GM19455 (cell line): ENCODE measurements around the gene RPS8.
"Not testable (repeated sequence)": the region's sequence is repeated elsewhere in the genome, so short reads cannot be mapped to it uniquely, and the experiment has no call there.

Experiments
- ATAC-seq: cut with Tn5 transposase; IDR thresholded peaks from one replicate; pipeline ENCODE4 v1.9.1; 2021; ENCODE audit not compliant: unreplicated experiment

RPS8 gene

GRCh38 chr1:44780583-44781121, 5.3 kb downstream of the RPS8 start:
- no peak for ATAC-seq

GRCh38 chr1:44783697-44784093, 8.4 kb downstream of the RPS8 start:
- ATAC-seq = no peak

DNA sequence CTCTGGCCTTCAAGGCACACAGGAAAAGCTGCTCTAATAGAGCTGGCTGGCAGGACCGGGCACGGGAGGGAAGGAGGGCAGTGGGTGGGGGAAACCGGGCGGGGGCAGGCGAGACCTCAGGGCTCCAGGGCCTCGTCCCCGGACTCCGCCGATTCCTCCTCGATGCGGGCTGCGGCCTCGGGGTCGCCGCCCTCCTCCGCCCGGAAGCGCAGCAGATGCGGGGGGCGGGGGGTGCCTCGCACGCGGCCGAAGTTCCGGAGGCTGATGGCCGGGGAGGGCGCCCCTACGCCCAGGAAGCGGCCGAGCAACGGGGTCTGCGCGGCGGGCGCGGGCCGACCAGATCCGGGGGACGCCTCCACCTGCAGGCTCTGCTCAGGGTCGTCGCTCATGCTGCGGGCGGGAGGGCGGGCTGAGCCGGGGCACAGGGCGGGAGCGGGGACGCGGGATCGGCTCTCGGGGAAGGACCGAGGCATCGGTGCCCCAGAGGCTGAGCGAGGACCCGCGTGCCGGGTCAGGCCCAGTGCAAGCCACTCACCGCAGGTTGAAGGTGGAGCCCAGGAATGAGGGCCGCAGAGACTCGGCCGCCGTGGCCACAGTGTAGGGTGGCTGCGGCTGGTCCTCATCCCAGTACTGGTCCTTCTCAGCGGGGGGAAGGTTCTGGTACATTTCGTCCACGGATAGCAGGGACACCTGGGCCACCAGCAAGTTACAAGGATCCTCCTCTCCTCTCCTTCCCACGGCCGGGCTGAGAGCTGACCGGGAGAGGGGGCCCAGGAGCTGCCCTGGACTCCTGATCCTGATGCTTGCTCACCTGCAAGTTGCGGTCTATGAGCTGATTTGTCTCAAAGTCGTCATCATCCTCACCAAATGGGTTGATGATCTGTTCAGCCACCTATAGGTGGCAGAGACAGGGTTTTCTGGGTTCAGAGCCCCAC, 9.0 kb downstream of the RPS8 start:
- ATAC-seq = no peak

- ATAC-seq = no peak
These were observed 9.7 kb downstream of the RPS8 start for GRCh38 chr1:44785029-44785380.

- no peak for ATAC-seq
These were observed 10.3 kb downstream of the RPS8 start for GRCh38 chr1:44785501-44786137.

DNA sequence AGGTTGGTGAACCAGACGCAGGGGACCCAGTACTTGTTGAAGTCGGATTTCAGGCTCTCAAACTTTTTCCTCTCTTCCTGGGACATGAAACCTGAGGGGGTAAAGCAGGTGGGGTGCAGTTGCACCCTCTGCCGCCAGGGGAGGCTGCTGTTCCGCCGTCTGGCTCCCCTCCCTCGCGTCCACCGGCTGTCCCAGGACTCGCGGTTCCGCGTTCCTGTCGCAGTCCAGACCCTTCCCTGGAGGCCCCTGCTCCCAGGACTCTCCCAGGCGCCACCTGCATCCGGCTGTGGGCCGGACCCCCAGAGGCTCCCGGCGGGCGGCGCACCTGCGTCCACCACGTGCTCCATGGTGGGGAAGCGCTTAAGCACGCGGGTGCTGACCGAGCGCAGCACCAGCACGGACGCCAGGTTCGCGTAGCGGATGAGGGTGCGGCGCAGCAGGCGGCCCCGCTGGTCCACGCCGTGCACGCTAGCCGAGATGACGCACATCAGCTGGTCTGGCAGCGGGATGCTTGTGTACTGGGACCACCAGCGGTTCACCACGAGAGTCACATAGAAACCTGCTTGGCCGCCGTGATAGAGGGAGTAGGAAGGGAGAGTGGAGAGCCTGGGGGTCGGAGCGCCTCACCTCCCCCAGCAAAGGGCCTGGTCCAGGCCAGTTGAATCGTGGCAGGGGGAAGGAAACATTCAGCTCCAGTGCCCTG, 10.9 kb downstream of the RPS8 start:
- peak; percentile 54 for ATAC-seq

- ATAC-seq = no peak
These were observed 11.6 kb downstream of the RPS8 start for GRCh38 chr1:44786841-44787426.

DNA sequence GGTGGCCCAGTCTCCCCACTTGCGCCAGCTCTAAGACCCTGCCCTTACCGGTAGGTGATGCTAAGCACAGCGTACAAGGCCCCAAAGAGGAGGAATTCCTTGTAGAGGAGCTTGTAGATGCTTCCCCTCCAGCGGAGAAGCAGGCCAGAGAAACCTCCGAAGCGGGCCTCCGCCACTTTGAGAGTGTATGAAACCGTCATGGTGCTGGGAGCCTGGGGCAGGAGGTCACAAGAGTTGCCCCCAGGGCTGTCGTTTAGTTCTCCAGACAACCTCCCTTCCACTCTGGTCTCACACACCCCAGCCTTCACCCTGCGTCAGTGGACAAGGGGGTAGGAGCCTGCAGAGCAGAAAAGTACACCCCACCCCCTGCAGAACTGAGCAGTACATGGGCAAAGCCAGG, 12.2 kb downstream of the RPS8 start:
- ATAC-seq = no peak

GRCh38 chr1:44788120-44788860, 12.9 kb downstream of the RPS8 start, which contains the start of gene BEST4:
Gene BEST4 (minus strand): TSS chr1:44788170. CDS start chr1:44787705, 465 bp downstream.
- ATAC-seq = no peak

GRCh38 chr1:44790968-44791801, 15.8 kb downstream of the RPS8 start:
- no peak for ATAC-seq

DNA sequence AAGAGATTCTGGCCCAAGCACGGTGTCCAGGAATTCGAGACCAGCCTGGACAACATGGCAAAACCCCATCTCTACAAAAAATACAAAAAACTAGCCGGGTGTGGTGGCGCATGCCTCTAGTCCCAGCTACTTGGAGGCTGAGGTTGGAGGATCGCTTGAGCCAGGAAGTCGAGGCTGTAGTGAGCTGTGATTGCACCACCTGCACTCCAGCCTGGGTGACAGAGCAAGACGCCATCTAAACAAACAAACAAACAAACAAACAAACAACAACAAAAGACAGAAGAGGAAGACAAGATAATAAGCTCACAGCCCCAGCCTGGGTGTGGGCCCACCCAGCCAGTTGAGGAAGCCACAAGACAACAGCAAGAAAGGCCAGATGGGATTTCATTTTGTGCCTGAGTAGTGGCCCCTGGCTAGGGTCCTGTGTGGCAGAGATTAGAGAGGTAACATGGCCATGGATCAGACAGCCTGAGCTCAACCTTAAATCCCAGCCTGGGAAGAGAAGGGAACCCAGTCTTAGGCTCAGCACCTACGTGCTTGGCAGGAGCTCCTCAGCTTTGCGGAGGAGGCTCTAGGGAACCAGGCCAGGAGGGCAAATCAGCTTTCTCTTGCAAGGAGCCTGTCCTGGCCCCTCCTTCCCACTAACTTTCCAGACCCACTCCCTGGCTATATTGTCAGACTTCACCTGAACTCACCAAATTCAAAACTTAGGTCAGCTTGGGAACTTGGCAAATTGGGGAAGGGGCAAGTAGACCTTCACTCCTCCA, 17.6 kb downstream of the RPS8 start:
- ATAC-seq = no peak

DNA sequence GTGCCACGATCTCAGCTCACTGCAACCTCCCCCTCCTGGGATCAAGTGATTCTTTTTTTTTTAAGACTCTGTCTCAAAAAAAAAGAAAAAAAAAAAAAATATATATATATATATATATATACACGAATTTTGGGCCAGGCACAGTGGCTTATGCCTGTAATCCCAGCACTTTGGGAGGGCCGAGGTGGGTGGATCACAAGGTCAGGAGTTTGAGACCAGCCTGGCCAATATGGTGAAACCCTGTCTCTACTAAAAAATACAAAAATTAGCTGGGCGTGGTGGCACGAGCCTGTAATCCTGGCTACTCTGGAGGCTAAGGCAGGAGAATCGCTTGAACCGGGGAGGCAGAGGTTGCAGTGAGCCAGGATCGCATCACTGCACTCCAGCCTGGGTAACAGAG, 22.5 kb downstream of the RPS8 start:
- ATAC-seq = not testable (repeated sequence)

GRCh38 chr1:44798481-44799365, 23.4 kb downstream of the RPS8 start:
- no peak for ATAC-seq

GRCh38 chr1:44799770-44800584, 24.6 kb downstream of the RPS8 start, which contains the start of gene PLK3:
Gene PLK3 (plus strand): TSS chr1:44800377. CDS start chr1:44800464, 87 bp downstream.
- ATAC-seq = peak; percentile 80

GRCh38 chr1:44801491-44802305, 26.4 kb downstream of the RPS8 start:
- ATAC-seq = no peak
